HepG2 (cell line): Measurements from ENCODE around the gene SRSF4. TPM values are rescaled to one million over a fixed set of nuclear protein-coding genes. Genes with fewer than 3 reads are reported as not detected.

Source experiments
- ATAC-seq: fragments of 200-7000 bp; cut with Tn5 transposase; 3 replicates; pipeline ENCODE4 v1.9.1; 2020; ENCODE audit warnings: mild to moderate bottlenecking, moderate library complexity
- BruUV-seq: library from RNA; stranded (reverse); fragments of 400-500 nt; replicated peaks from 2 replicates; lab custom pipeline; 2021; lab: Mats Ljungman, UMichigan
- CTCF ChIA-PET: fragments of 300-600 bp; formaldehyde crosslinking; extraction: SDS; loops from one replicate; lab custom pipeline; 2021; ENCODE audit warnings: low total read pairs, inconsistent platforms, low intra/inter-chr PET ratio; lab: Yijun Ruan, JAX
- POLR2A ChIA-PET: fragments of 350-600 bp; sonication (Branson Sonifier 250); formaldehyde crosslinking; loops from one replicate; lab custom pipeline; 2020; ENCODE audit warnings: antibody characterized with exemption, inconsistent platforms; lab: Yijun Ruan, JAX
- DNase-seq: peaks from one replicate; pipeline ENCODE4 v3.0.0-alpha.2; 2015; ENCODE audit warnings: low spot score
- FAIRE-seq: peaks from 3 replicates; lab custom pipeline; 2011; peaks lifted over from hg19 to GRCh38; lab: Jason Lieb, UNC
- H2AFZ ChIP-seq: one replicate; pipeline ENCODE4 v1.6.1; 2011; ENCODE audit warnings: low read length, inconsistent platforms
- H3K27ac ChIP-seq: fragments of 300-600 bp; 3 replicates; pipeline ENCODE4 v1.8.0; 2011; ENCODE audit warnings: mixed run types, mild to moderate bottlenecking, mixed read lengths, low read length, inconsistent platforms; ENCODE audit not compliant: insufficient read depth; ENCODE audit errors: extremely low read length
- H3K27me3 ChIP-seq, 2 experiments: fragments of 200-600 bp in 1 of 2; 2 replicates in 1 of 2; 3 replicates in 1 of 2; pipeline versions ENCODE4 v1.6.0 to v1.8.0; 2011; ENCODE audit warnings: low read length in 2 of 2, mild to moderate bottlenecking in 2 of 2, moderate library complexity in 2 of 2, inconsistent platforms in 1 of 2; ENCODE audit not compliant: insufficient read depth in 2 of 2, control insufficient read depth in 1 of 2
- H3K36me3 ChIP-seq, 2 experiments: fragments of 200-600 bp in 1 of 2; replicated peaks in 1 of 2; 2 replicates in 1 of 2; 3 replicates in 1 of 2; pipeline versions ENCODE4 v1.5.1 to v1.8.0; 2011; ENCODE audit warnings: low read length in 2 of 2, inconsistent platforms in 1 of 2; ENCODE audit not compliant: insufficient read depth in 2 of 2, control insufficient read depth in 1 of 2
- H3K4me1 ChIP-seq: 2 replicates; pipeline ENCODE4 v1.5.1; 2012; ENCODE audit warnings: low read length, inconsistent platforms; ENCODE audit not compliant: insufficient read depth
- H3K4me2 ChIP-seq: 2 replicates; pipeline ENCODE4 v1.6.0; 2011; ENCODE audit warnings: low read depth, low read length, inconsistent platforms
- H3K4me3 ChIP-seq, 3 experiments: fragments of 200-600 bp in 1 of 3; sonication (generic), shearing (Covaris generic) in 1 of 3; replicated peaks in 1 of 3; 2 replicates each; pipeline ENCODE4 v1.5.1; 2011 to 2016; ENCODE audit warnings: low read length in 3 of 3, inconsistent platforms in 2 of 3, low read depth in 2 of 3, mild to moderate bottlenecking in 2 of 3, control low read depth in 1 of 3, mixed read lengths in 1 of 3; ENCODE audit not compliant: insufficient read depth in 1 of 3
- H3K79me2 ChIP-seq: one replicate; pipeline ENCODE4 v1.6.1; 2011; ENCODE audit warnings: low read length, inconsistent platforms; ENCODE audit not compliant: insufficient read depth
- H3K9ac ChIP-seq: 2 replicates; pipeline ENCODE4 v1.6.0; 2011; ENCODE audit warnings: mild to moderate bottlenecking, low read depth, low read length, inconsistent platforms; ENCODE audit not compliant: insufficient read depth
- H3K9me3 ChIP-seq: 2 replicates; pipeline ENCODE4 v1.5.1; 2012; ENCODE audit warnings: mild to moderate bottlenecking, low read length
- H4K20me1 ChIP-seq: 2 replicates; pipeline ENCODE4 v1.6.0; 2011; ENCODE audit warnings: inconsistent platforms, mild to moderate bottlenecking, low read length, moderate library complexity; ENCODE audit not compliant: insufficient read depth
- MAFF ChIP-seq: IDR thresholded peaks from 2 replicates; pipeline ENCODE4 v1.6.1; 2011; ENCODE audit warnings: low read depth, low read length, improper control_type of control experiment
- PHF8 ChIP-seq: sonication (generic); formaldehyde crosslinking; IDR thresholded peaks from 2 replicates; pipeline ENCODE4 v1.5.0; 2020; ENCODE audit warnings: missing genetic modification reagents
- PRDM4 ChIP-seq: sonication (generic); formaldehyde crosslinking; IDR thresholded peaks from 2 replicates; pipeline ENCODE4 v1.9.0; 2021; ENCODE audit warnings: missing genetic modification reagents, borderline replicate concordance
- SUZ12 ChIP-seq: fragments of 150-350 bp; IDR thresholded peaks from 2 replicates; pipeline ENCODE4 v1.6.1; 2014; ENCODE audit warnings: low read depth, low read length
- TAF15 ChIP-seq: fragments of 200-400 bp; formaldehyde crosslinking; IDR thresholded peaks from one replicate; pipeline ENCODE4 v1.6.1; 2018; ENCODE audit warnings: mild to moderate bottlenecking, low read depth, low read length; ENCODE audit not compliant: poor library complexity, severe bottlenecking
- ZNF329 ChIP-seq: sonication (generic); formaldehyde crosslinking; IDR thresholded peaks from 2 replicates; pipeline ENCODE4 v1.9.0; 2021; ENCODE audit warnings: low read depth, mild to moderate bottlenecking, missing genetic modification reagents
- ZNF678 ChIP-seq: sonication (generic); formaldehyde crosslinking; IDR thresholded peaks from 2 replicates; pipeline ENCODE4 v1.4.0; 2020; ENCODE audit warnings: mild to moderate bottlenecking, missing genetic modification reagents
- ZNF773 ChIP-seq: sonication (generic); formaldehyde crosslinking; IDR thresholded peaks from 2 replicates; pipeline ENCODE4 v1.4.0; 2020; ENCODE audit warnings: missing genetic modification reagents, borderline replicate concordance
- WGBS: methylation state at CpG from one replicate; pipeline ENCODE4 v1.1.6; 2017; ENCODE audit warnings: low lambda C conversion rate; 5-methylcytosine and 5-hydroxymethylcytosine counted together
- in situ Hi-C: cut with HindIII; loops from 2 replicates; pipeline ENCODE4 v1.10.0; 2017; ENCODE audit warnings: low pct_unique_long_range_greater_than_20kb; ENCODE audit not compliant: extremely low pct_ligation_motif_present
- intact Hi-C: fragments of 100-400 bp; cut with micrococcal nuclease; formaldehyde crosslinking; loops from one replicate; pipeline ENCODE4 v1.10.0; 2022; ENCODE audit not compliant: unreplicated experiment
- polyA plus RNA-seq, 8 experiments: library from polyadenylated mRNA; depleted of rRNA in 3 of 8; stranded (reverse) in 7 of 8; unstranded in 1 of 8; fragments of >200 nt; fragmentation: Illumina TruSeq in 4 of 8; extraction: Trizol in 4 of 8; gene quantifications; 2 replicates each; pipeline versions ENCODE4 v1.2.1 to v1.2.3, GENCODE V29; 2011 to 2016; ENCODE audit warnings: low read depth in 4 of 8, missing spikeins in 1 of 8, mixed read lengths in 1 of 8; ENCODE audit not compliant: insufficient read depth in 1 of 8
- total RNA-seq, 5 experiments: library from RNA; depleted of rRNA; stranded (reverse); fragments of >200 nt; fragmentation: Illumina TruSeq; extraction: Trizol; gene quantifications; 2 replicates each; pipeline ENCODE4 v1.2.3, GENCODE V29; 2016; ENCODE audit warnings: low read depth in 1 of 5

Gene SRSF4
- total and polyA plus RNA-seq, 2 of the 13 experiments (the other 11 are each of a cell fraction or from before 2014, with no cell fraction given), result 37.7 to 50.9 TPM

GRCh38 chr1:29100487-29100886, 81.2 kb downstream of the SRSF4 start:
- no peak for ATAC-seq
- Histone ChIP-seq H3K4me2 (no peak overlapping the region), H3K4me3 (no peak overlapping the region), H3K36me3 (peaks cover 5 to 43% of the 10 kb centered on the region in 2 experiments; a peak in 4 of 5 replicates), H3K79me2 (no peaks in the 10 kb centered on the region), H4K20me1 (no peaks in the 10 kb centered on the region), H3K27ac (no peak overlapping the region), H3K9me3 (no peaks in the 10 kb centered on the region), H3K4me1 (peaks cover 7% of the 10 kb centered on the region), H3K27me3 (no peaks in the 10 kb centered on the region), H2AFZ (no peak overlapping the region), H3K9ac (no peak overlapping the region)
- no peak for FAIRE-seq
- intact Hi-C loops (no loop called here), in situ Hi-C loops (no loop called here)
- DNase-seq, result no peak
- POLR2A ChIA-PET, result no interaction called here
- no TSS peak for BruUV-seq
- no peak for TF ChIP-seq SUZ12
- no peak for TF ChIP-seq ZNF773
- no peak for TF ChIP-seq PHF8 (CRISPR knock-in tag)
- no peak for TF ChIP-seq PRDM4 (CRISPR knock-in tag)
- TF ChIP-seq ZNF329, result no peak
- TF ChIP-seq TAF15, result no peak
- TF ChIP-seq MAFF, result no peak
- TF ChIP-seq ZNF678, result no peak
- CTCF ChIA-PET, result no interaction called here
- 100% methylated on average over 1 of the region's 1 CpG for WGBS
